Transverse colon (tissue), 4 donors: ENCODE measurements around the gene CSRP1. TPM values are rescaled to one million over a fixed set of nuclear protein-coding genes. Genes with fewer than 3 reads are reported as not detected.

ENCODE experiments used
- DNase-seq: peaks from one replicate; pipeline ENCODE4 v3.0.0-alpha.2; 2019
- H3K27ac ChIP-seq, 4 donors: fragments of 200-600 bp; sonication (generic); 2 replicates each; pipeline ENCODE4 v1.5.1; 2016 to 2018; ENCODE audit warnings: inconsistent platforms in 4 of 4
- H3K27me3 ChIP-seq: fragments of 200-600 bp; sonication (generic); 2 replicates; pipeline ENCODE4 v1.5.1; 2017; ENCODE audit warnings: inconsistent platforms
- H3K36me3 ChIP-seq, 4 donors: fragments of 200-600 bp; sonication (generic); 2 replicates each; pipeline ENCODE4 v1.5.1; 2017 to 2019; ENCODE audit warnings: inconsistent platforms in 4 of 4
- H3K4me1 ChIP-seq, 4 donors: fragments of 200-600 bp; sonication (generic); 2 replicates each; pipeline ENCODE4 v1.5.1; 2017 to 2020; ENCODE audit warnings: inconsistent platforms in 4 of 4
- H3K4me3 ChIP-seq, 4 donors: fragments of 200-600 bp; sonication (generic); 1 replicate in 1 of 4; 2 replicates in 3 of 4; pipeline versions ENCODE4 v1.5.1 to v1.6.1; 2017 to 2019; ENCODE audit warnings: inconsistent platforms in 4 of 4
- H3K9me3 ChIP-seq, 2 donors: fragments of 200-600 bp; sonication (generic); 2 replicates each; pipeline ENCODE4 v1.5.1; 2017 to 2019; ENCODE audit warnings: inconsistent platforms in 2 of 2
- EP300 ChIP-seq: sonication (generic); formaldehyde crosslinking; IDR thresholded peaks from one replicate; pipeline ENCODE4 v1.6.1; 2017; ENCODE audit warnings: antibody characterized with exemption, low read depth
- POLR2A ChIP-seq: fragments of 450-650 bp; IDR thresholded peaks from one replicate; pipeline ENCODE4 v1.6.1; 2016; ENCODE audit warnings: antibody characterized with exemption, mild to moderate bottlenecking, moderate library complexity
- POLR2AphosphoS5 ChIP-seq, 3 donors: sonication (generic); formaldehyde crosslinking; IDR thresholded peaks; one replicate each; pipeline ENCODE4 v1.6.1; 2016; ENCODE audit warnings: antibody characterized with exemption in 3 of 3
- WGBS, 2 donors: methylation state at CpG; one replicate each; pipeline ENCODE4 v1.1.5; 2018; ENCODE audit warnings: low coverage in 1 of 2; 5-methylcytosine and 5-hydroxymethylcytosine counted together
- in situ Hi-C, 4 donors: fragments of 200-750 bp; cut with MboI; loops; one replicate each; pipeline versions ENCODE4 v1.15.0 to v1.15.1; 2017; ENCODE audit warnings: low sequenced_read_pairs in 3 of 4, low pct_ligation_motif_present in 1 of 4, low pct_unique_long_range_greater_than_20kb in 1 of 4
- intact Hi-C: fragments of 100-400 bp; cut with DNase I; formaldehyde crosslinking; loops from one replicate; pipeline ENCODE4 v1.15.1; 2023; ENCODE audit warnings: low total_unique reads
- total RNA-seq, 4 donors: library from RNA; depleted of rRNA; stranded (reverse); fragments of >200 nt; gene quantifications; one replicate each; pipeline ENCODE4 v1.1.0, GENCODE V29; 2016
- TF ChIP-seq, protein P1 (sequence below), 5 experiments: fragments of 200-600 bp in 3 of 5; fragments of 450-650 bp in 2 of 5; sonication (generic) in 3 of 5; IDR thresholded peaks; 1 replicate in 2 of 5; 2 replicates in 3 of 5; pipeline ENCODE4 v1.5.1; 2016 to 2017; ENCODE audit warnings: antibody characterized with exemption in 5 of 5, inconsistent platforms in 3 of 5, mild to moderate bottlenecking in 2 of 5, moderate library complexity in 1 of 5

CSRP1 gene
- total RNA-seq, 4 donors from 2014 or later: 697 to 1,474 (median 915) TPM

DNA sequence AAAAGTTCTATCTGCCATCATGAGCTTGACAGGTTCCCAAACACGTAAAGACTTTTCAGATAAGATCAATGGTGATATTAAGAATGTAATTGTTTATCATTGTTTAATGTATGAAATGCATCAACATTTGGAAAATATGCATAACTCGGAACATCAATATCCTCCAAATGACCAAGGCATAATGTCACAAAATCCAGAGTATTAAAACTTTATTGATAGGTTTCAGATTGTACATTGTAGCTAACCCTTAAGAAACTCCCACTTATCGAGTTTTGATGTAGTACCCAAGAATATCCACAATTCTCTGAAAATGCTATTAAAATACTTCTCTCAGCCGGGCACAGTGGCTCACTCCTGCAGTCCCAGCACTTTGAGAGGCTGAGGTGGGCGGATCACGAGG, 73.3 kb downstream of the CSRP1 start:
- Histone ChIP-seq H3K9me3 (no peaks in the 10 kb centered on the region), H3K4me1 (peaks cover 0 to 10% (median 8%) of the 10 kb centered on the region in 4 donors), H3K4me3 (no peak overlapping the region), H3K36me3 (no peaks in the 10 kb centered on the region), H3K27ac (no peak overlapping the region), H3K27me3 (peaks cover 4% of the 10 kb centered on the region)
- 80 to 81% methylated on average over 6 of the region's 6 CpGs for WGBS, 2 donors
- intact Hi-C loops: no loop called here
- TF ChIP-seq POLR2AphosphoS5 (IDR thresholded peaks at IDR 0.05) (no peak), POLR2A (no peak), EP300 (no peak)
- TF ChIP-seq, protein P1, sequence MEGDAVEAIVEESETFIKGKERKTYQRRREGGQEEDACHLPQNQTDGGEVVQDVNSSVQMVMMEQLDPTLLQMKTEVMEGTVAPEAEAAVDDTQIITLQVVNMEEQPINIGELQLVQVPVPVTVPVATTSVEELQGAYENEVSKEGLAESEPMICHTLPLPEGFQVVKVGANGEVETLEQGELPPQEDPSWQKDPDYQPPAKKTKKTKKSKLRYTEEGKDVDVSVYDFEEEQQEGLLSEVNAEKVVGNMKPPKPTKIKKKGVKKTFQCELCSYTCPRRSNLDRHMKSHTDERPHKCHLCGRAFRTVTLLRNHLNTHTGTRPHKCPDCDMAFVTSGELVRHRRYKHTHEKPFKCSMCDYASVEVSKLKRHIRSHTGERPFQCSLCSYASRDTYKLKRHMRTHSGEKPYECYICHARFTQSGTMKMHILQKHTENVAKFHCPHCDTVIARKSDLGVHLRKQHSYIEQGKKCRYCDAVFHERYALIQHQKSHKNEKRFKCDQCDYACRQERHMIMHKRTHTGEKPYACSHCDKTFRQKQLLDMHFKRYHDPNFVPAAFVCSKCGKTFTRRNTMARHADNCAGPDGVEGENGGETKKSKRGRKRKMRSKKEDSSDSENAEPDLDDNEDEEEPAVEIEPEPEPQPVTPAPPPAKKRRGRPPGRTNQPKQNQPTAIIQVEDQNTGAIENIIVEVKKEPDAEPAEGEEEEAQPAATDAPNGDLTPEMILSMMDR (IDR thresholded peaks at IDR 0.05): no peak
- in situ Hi-C loops: no loop called here
- no peak for DNase-seq

Other genes starting within 250 kb of the CSRP1 start
- gene PKP1, start 223.6 kb downstream of the CSRP1 start, total RNA-seq: under 1 TPM in 2 of 4 donors, not detected in 2; 0.14 to 0.32 TPM
- gene TNNT2, start 129.4 kb downstream of the CSRP1 start, total RNA-seq: under 1 TPM in 2 of 4 donors, not detected in 2; 0.14 to 0.95 TPM
- 100 to 1,000 TPM; 142 to 215 (median 177) TPM for gene LAD1, start 107.8 kb downstream of the CSRP1 start, total RNA-seq
- gene TNNI1, start 85.4 kb downstream of the CSRP1 start, total RNA-seq: under 1 TPM in 2 of 4 donors, not detected in 2; 0.16 to 0.41 TPM
- gene PHLDA3, start 37.9 kb downstream of the CSRP1 start, total RNA-seq: 10 to 100 TPM; 19.4 to 47.6 (median 31.5) TPM
- 10 to 100 TPM; 13.0 to 40.6 (median 16.9) TPM for gene NAV1, start 32.0 kb upstream of the CSRP1 start, total RNA-seq